ENCODE results near the gene ATXN7L1. TPM values are rescaled to one million over a fixed set of nuclear protein-coding genes. Genes with fewer than 3 reads are reported as not detected.
"Not testable (repeated sequence)": the region's sequence is repeated elsewhere in the genome, so short reads cannot be mapped to it uniquely, and the experiment has no call there.

ATXN7L1 gene
- total and polyA plus RNA-seq, 3 experiments from 2014 or later: 9.0 to 18.0 (median 9.7) TPM

DNA sequence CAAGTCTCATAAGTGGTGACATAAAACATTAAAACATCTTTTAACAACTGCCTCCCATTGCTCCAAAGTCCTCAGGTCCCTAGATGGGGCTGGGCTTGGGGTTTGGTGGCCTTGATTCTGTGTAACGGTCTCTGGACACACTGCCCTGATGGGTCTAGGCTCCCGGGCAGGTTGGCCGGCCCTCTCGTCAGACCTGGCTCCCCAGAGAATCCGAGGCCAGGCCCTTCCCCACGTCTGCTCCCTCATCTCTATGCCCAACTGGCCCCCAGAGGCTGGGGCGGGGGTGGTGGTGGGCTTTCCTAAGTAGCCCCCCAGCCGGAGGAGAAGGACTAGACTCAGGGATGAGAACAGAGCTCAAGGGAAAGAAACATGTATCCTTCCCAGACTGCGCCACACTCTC lies 263.6 kb downstream of the ATXN7L1 start:
- H3K27ac ChIP-seq (ENCODE audit: low read depth, low read length): no peak overlapping the region
- H3K36me3 ChIP-seq (ENCODE audit: insufficient read depth, low read length): peaks cover 8% of the 10 kb centered on the region
- ChIA-PET CTCF (interaction anchor here (1.6 kb wide), 1 partner anchor 10 kb away, joined by 3 read pairs; no protein-coding TSS in a partner anchor), POLR2A (no interaction called here)
- no peaks in the 10 kb centered on the region for H3K27me3 ChIP-seq (ENCODE audit: insufficient read depth, low read length, poor library complexity, severe bottlenecking)
- peaks cover 10 to 66% (median 18%) of the 10 kb centered on the region in 3 donors for H3K36me3 Mint-ChIP-seq
- H3K9me3 Mint-ChIP-seq: no peaks in the 10 kb centered on the region
- no peak overlapping the region for H3K4me3 ChIP-seq (ENCODE audit: low read length)
- no peak overlapping the region for H3K27ac Mint-ChIP-seq
- no peak overlapping the region for H3K4me3 Mint-ChIP-seq
- H3K4me1 Mint-ChIP-seq: no peaks in the 10 kb centered on the region
- H3K9me3 ChIP-seq (ENCODE audit: low read length): no peaks in the 10 kb centered on the region
- H3K27me3 Mint-ChIP-seq: no peaks in the 10 kb centered on the region
- no peak for DNase-seq
- no peaks in the 10 kb centered on the region for H3K4me1 ChIP-seq (ENCODE audit: insufficient read depth, low read length)

DNA sequence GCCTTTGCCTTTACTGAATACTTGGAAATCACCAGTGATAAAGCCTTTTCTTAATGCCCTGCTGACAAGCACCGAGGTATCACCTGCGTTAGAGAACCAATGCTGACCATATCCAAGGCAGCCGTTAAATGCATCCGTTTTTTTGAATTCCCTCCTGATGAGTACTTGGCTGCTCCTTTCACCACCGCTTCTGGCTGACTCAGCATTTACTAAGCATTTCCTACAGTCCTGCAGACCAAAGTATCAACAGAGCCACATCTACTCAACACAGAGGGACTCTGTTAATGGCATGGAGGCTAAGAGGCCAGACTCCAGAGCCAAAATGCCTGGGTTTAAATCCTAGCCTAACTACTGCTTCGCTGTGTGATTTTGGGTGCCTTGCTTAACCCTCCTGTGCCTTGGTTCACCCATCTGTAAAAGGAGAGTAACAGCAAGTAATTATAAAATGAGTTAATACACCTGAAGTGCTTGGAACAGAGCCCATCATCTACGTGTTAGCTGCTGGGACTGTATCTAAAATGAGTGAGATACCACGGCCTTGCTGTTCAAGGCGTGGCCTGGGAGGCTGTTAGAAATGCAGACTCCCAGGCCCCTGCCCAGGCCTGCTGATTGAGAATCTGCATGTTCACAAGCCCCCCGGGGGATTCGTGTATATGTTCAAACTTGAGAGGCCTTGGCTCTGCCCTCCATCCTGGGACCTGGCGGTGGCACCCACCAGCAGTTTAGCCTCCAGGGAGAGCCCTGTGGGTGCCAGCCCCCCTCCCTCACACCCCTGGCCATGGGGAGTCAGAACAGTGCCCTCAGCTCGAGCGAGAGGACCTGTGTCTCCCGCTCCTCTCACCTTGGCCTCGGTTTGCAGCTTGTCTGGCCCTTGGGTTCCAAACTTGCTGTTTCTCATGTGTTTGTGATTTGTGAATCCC lies 264.3 kb downstream of the ATXN7L1 start:
- H3K4me3 ChIP-seq (ENCODE audit: low read length): no peak overlapping the region
- ChIA-PET CTCF (no interaction called here), POLR2A (no interaction called here)
- no peaks in the 10 kb centered on the region for H3K27me3 ChIP-seq (ENCODE audit: insufficient read depth, low read length, poor library complexity, severe bottlenecking)
- H3K9me3 ChIP-seq (ENCODE audit: low read length): no peaks in the 10 kb centered on the region
- no peak overlapping the region for H3K27ac ChIP-seq (ENCODE audit: low read depth, low read length)
- no peak for DNase-seq
- peaks cover 10 to 65% (median 21%) of the 10 kb centered on the region in 3 donors for H3K36me3 Mint-ChIP-seq
- no peaks in the 10 kb centered on the region for H3K4me1 Mint-ChIP-seq
- H3K9me3 Mint-ChIP-seq: no peaks in the 10 kb centered on the region
- H3K36me3 ChIP-seq (ENCODE audit: insufficient read depth, low read length): peaks cover 3% of the 10 kb centered on the region
- no peak overlapping the region for H3K27ac Mint-ChIP-seq
- H3K4me1 ChIP-seq (ENCODE audit: insufficient read depth, low read length): no peaks in the 10 kb centered on the region
- H3K4me3 Mint-ChIP-seq: no peak overlapping the region
- no peaks in the 10 kb centered on the region for H3K27me3 Mint-ChIP-seq

DNA sequence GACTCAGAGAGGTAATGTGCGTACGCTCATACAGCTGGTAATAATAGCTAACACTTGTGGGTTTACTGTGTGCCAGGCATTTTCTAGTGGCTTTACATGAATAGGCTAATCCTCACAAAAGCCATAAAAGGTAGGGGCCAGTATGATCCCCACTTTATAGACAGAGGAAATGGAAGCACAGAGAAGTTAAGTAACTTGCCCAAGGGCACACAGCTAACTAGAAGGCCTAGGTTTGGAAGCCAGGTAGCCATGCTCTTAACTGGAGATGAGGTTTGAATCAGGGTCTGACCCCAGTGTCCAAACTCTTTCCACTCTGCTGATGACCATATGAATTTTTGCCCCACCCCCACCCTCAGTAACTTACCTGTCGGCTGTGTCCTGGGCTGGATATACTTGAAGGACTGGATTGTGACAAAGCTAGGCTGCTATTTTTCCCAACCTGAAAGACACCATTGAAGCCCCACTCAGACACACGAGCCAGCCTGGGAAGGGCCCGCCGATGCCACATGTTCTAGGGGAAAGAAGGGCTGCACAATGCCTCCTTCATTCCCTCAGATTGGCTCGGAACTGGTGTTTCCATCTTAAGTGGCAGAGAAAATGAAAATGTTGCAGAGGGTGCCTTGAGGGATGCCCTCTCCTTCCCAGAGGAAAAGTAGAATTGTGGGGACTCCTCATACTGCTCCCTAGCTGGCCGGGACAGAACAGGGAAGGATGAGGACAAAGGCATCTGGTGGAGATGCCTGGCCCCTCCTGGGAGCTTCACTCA lies 266.1 kb downstream of the ATXN7L1 start:
- Histone ChIP-seq H3K27ac (ENCODE audit: low read depth, low read length) (no peak overlapping the region), H3K4me3 (ENCODE audit: low read length) (no peak overlapping the region), H3K36me3 (ENCODE audit: insufficient read depth, low read length) (no peaks in the 10 kb centered on the region), H3K4me1 (ENCODE audit: insufficient read depth, low read length) (no peaks in the 10 kb centered on the region), H3K9me3 (ENCODE audit: low read length) (no peaks in the 10 kb centered on the region), H3K27me3 (ENCODE audit: insufficient read depth, low read length, poor library complexity, severe bottlenecking) (no peaks in the 10 kb centered on the region)
- H3K4me1 Mint-ChIP-seq: no peaks in the 10 kb centered on the region
- POLR2A ChIA-PET: no interaction called here
- no peaks in the 10 kb centered on the region for H3K27me3 Mint-ChIP-seq
- H3K4me3 Mint-ChIP-seq: no peak overlapping the region
- H3K9me3 Mint-ChIP-seq: no peaks in the 10 kb centered on the region
- peaks cover 10 to 49% (median 18%) of the 10 kb centered on the region in 3 donors for H3K36me3 Mint-ChIP-seq
- DNase-seq: no peak
- H3K27ac Mint-ChIP-seq: no peak overlapping the region
- CTCF ChIA-PET: no interaction called here

DNA sequence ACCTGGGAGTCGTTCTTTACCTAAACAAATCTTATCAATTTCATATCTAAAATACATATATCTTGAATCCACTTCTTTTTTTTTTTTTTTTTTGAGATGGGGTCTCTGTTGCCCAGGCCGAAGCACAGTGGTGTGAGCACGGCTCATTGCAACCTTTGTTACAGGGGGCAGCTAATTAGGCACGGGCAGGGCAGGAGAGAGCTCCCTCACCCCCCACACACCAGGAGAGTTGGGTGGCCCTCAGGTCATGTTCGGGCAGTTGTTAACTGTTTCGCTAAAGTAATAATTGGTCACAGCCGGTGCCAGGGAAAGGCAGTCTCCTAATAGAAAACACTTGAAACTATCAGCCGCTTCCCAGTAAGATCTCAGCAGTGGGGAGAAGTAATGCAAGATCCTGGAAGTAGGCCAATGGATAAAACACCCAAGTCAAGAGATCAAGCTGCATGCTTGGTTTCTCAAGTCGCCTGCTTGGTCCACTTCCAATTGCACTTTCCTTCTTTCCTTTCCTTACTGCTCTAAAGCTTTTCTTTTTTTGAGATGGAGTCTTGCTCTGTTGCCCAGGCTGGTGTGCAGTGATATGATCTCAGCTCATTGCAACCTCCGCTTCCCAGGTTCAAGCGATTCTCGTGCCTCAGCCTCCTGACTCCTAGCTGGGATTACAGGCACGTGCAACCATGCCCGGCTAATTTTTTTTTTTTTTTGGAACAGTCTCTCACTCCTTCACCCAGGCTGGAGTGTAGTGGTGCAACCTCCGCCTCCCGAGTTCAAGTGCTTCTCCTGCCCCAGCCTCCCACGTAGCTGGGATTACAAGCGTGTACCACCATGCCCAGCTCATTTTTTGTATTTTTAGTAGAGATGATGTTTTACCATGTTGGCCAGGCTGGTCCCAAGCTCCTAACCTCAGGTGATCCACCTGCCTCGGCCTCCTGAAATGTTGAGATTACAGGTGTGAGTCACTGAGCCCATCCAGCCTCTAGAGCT lies 273.8 kb downstream of the ATXN7L1 start:
- Histone ChIP-seq H3K4me3 (ENCODE audit: low read length) (no peak overlapping the region), H3K9me3 (ENCODE audit: low read length) (no peaks in the 10 kb centered on the region), H3K27ac (ENCODE audit: low read depth, low read length) (no peak overlapping the region), H3K36me3 (ENCODE audit: insufficient read depth, low read length) (no peaks in the 10 kb centered on the region), H3K27me3 (ENCODE audit: insufficient read depth, low read length, poor library complexity, severe bottlenecking) (no peaks in the 10 kb centered on the region), H3K4me1 (ENCODE audit: insufficient read depth, low read length) (no peaks in the 10 kb centered on the region)
- H3K4me1 Mint-ChIP-seq: no peaks in the 10 kb centered on the region
- H3K27me3 Mint-ChIP-seq: no peaks in the 10 kb centered on the region
- peaks cover 4 to 8% (median 5%) of the 10 kb centered on the region in 3 donors for H3K36me3 Mint-ChIP-seq
- ChIA-PET POLR2A (no interaction called here), CTCF (interaction anchor here (0.8 to 1.0 kb wide), 2 partner anchors 11 kb away, joined by 3 read pairs; no protein-coding TSS in a partner anchor)
- no peak for DNase-seq
- H3K4me3 Mint-ChIP-seq: no peak overlapping the region
- no peaks in the 10 kb centered on the region for H3K9me3 Mint-ChIP-seq
- no peak overlapping the region for H3K27ac Mint-ChIP-seq

DNA sequence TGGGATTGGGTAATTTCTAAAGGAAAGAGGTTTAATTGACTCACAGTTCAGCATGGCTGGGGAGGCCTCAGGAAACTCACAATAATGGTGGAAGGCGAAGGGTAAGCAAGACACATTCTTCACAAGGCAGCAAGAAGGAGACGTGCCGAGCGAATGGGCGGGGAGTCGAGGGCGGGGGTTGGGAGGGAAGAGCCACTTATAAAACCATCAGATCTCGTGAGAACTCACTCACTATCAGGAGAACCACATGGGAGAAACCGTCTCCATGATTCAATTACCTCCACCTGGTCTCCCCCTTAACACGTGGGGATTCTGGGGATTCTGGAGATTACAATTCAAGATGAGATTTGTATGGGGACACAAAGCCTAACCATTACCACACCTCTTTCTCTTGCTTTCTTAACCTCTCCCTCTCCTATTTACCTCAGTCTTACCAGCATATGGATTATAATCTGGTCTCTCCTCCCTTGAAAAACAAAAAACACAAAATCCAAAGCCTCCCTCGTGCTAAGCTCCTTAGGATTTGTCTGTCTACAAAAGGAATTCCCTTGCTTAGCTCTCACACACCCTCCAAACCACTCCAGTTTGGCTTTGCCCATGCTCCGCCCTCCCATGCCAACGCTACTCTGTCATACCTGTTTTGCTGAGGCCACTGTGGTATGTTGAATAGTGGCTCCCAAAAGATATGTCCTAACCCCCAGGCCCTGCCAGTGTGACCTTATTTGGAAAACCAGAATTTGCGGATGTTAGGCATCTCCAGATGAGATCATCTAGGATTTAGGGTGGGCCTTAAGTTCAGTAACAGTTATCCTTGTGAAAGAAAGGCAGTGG lies 275.5 kb downstream of the ATXN7L1 start:
- CTCF ChIA-PET: interaction anchor here (1.6 kb wide), 1 partner anchor 10 kb away, joined by 3 read pairs; no protein-coding TSS in a partner anchor
- POLR2A ChIA-PET: no interaction called here
- peaks cover 0 to 5% (median 5%) of the 10 kb centered on the region in 3 donors for H3K36me3 Mint-ChIP-seq
- no peak for DNase-seq
- no peaks in the 10 kb centered on the region for H3K9me3 Mint-ChIP-seq
- H3K4me3 Mint-ChIP-seq: no peak overlapping the region
- Histone ChIP-seq H3K4me3 (ENCODE audit: low read length) (no peak overlapping the region), H3K27me3 (ENCODE audit: insufficient read depth, low read length, poor library complexity, severe bottlenecking) (no peaks in the 10 kb centered on the region), H3K4me1 (ENCODE audit: insufficient read depth, low read length) (no peaks in the 10 kb centered on the region), H3K9me3 (ENCODE audit: low read length) (no peaks in the 10 kb centered on the region), H3K27ac (ENCODE audit: low read depth, low read length) (peak overlapping the region; percentile 16), H3K36me3 (ENCODE audit: insufficient read depth, low read length) (no peaks in the 10 kb centered on the region)
- no peaks in the 10 kb centered on the region for H3K4me1 Mint-ChIP-seq
- H3K27ac Mint-ChIP-seq: no peak overlapping the region
- peaks cover 0 to 5% of the 10 kb centered on the region in 2 donors for H3K27me3 Mint-ChIP-seq

- Histone ChIP-seq H3K36me3 (ENCODE audit: insufficient read depth, low read length) (no peaks in the 10 kb centered on the region), H3K4me1 (ENCODE audit: insufficient read depth, low read length) (no peaks in the 10 kb centered on the region), H3K9me3 (ENCODE audit: low read length) (no peaks in the 10 kb centered on the region), H3K27me3 (ENCODE audit: insufficient read depth, low read length, poor library complexity, severe bottlenecking) (no peaks in the 10 kb centered on the region), H3K4me3 (ENCODE audit: low read length) (no peak overlapping the region), H3K27ac (ENCODE audit: low read depth, low read length) (no peak overlapping the region)
- Mint-ChIP-seq H3K4me1 (no peaks in the 10 kb centered on the region), H3K27ac (no peak overlapping the region), H3K9me3 (no peaks in the 10 kb centered on the region), H3K36me3 (peaks cover 0 to 5% (median 3%) of the 10 kb centered on the region in 3 donors), H3K27me3 (peaks cover 0 to 5% of the 10 kb centered on the region in 2 donors), H3K4me3 (no peak overlapping the region)
- CTCF ChIA-PET: interaction anchor here (1.6 kb wide), 1 partner anchor 8 kb away, joined by 3 read pairs; no protein-coding TSS in a partner anchor
- POLR2A ChIA-PET: no interaction called here
- DNase-seq: no peak
These were observed 276.8 kb downstream of the ATXN7L1 start for GRCh38 chr7:105599551-105599950.

DNA sequence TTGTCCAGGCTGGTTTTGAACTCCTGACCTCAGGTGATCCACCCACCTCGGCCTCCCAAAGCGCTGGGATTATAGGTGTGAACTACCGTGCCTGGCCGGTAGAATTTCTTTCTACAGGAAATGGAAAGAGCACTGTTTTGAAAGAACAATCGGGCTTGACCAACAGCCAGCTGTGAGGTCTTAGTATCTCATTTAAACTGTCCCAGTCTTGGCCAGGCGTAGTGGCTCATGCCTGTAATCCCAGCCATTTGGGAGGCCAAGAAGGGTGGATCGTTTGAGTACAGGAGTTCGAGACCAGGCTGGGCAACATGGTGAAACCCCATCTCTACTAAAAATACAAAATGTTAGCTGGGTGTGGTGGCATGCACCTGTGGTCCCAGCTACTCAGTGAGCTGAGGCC lies 277.3 kb downstream of the ATXN7L1 start:
- POLR2A ChIA-PET; H3K27ac Mint-ChIP-seq; CTCF ChIA-PET; H3K27ac ChIP-seq (ENCODE audit: low read depth, low read length); DNase-seq; H3K36me3 Mint-ChIP-seq; H3K4me1 ChIP-seq (ENCODE audit: insufficient read depth, low read length); H3K9me3 Mint-ChIP-seq; H3K9me3 ChIP-seq (ENCODE audit: low read length); H3K36me3 ChIP-seq (ENCODE audit: insufficient read depth, low read length); H3K4me3 Mint-ChIP-seq; H3K4me1 Mint-ChIP-seq; H3K4me3 ChIP-seq (ENCODE audit: low read length); H3K27me3 Mint-ChIP-seq; H3K27me3 ChIP-seq (ENCODE audit: insufficient read depth, low read length, poor library complexity, severe bottlenecking): not testable (repeated sequence)
